ENCODE data around the gene HOXB9. TPM values are rescaled to one million over a fixed set of nuclear protein-coding genes. Genes with fewer than 3 reads are reported as not detected.

The HOXB9 gene
- total RNA-seq, 2 donors from 2014 or later, result not detected

GRCh38 chr17:48629411-48629759 lies 3.2 kb upstream of the HOXB9 start:
- Histone ChIP-seq H3K4me1 (ENCODE audit: control insufficient read depth, insufficient read depth, low read length) (no peaks in the 10 kb centered on the region), H3K27me3 (ENCODE audit: control insufficient read depth, insufficient read depth, low read length, poor library complexity, severe bottlenecking) (peaks cover 100% of the 10 kb centered on the region), H3K9ac (ENCODE audit: extremely low read depth, low read length, poor library complexity, severe bottlenecking) (no peak overlapping the region), H3K9me3 (ENCODE audit: control insufficient read depth, low read length) (peaks cover 2% of the 10 kb centered on the region), H3K36me3 (ENCODE audit: control insufficient read depth, insufficient read depth, low read length) (no peaks in the 10 kb centered on the region), H3K27ac (ENCODE audit: low read depth, low read length) (no peak overlapping the region), H3K4me3 (ENCODE audit: low read length) (no peak overlapping the region)
- Mint-ChIP-seq H3K9me3 (peaks cover under 1% of the 10 kb centered on the region), H3K27ac (no peak overlapping the region), H3K36me3 (ENCODE audit: low read depth) (no peaks in the 10 kb centered on the region), H3K27me3 (ENCODE audit: insufficient read depth) (peaks cover 99% of the 10 kb centered on the region), H3K4me1 (peaks cover 1% of the 10 kb centered on the region), H3K4me3 (no peak overlapping the region)
- peak; percentile 48 for DNase-seq
- WGBS, 2 experiments (ENCODE audit: insufficient coverage in 1 of 2, insufficient read length in 1 of 2), result 17 to 18% methylated on average over 1 to 5 of the region's 5 CpGs
- TF ChIP-seq CTCF (conservative IDR thresholded peaks at IDR 0.05), result no peak

- Mint-ChIP-seq H3K4me1 (peaks cover 1% of the 10 kb centered on the region), H3K4me3 (no peak overlapping the region), H3K27me3 (ENCODE audit: insufficient read depth) (peaks cover 99% of the 10 kb centered on the region), H3K9me3 (no peaks in the 10 kb centered on the region), H3K27ac (no peak overlapping the region), H3K36me3 (ENCODE audit: low read depth) (no peaks in the 10 kb centered on the region)
- H3K4me3 ChIP-seq (ENCODE audit: low read length), result no peak overlapping the region
- no peaks in the 10 kb centered on the region for H3K9me3 ChIP-seq (ENCODE audit: control insufficient read depth, low read length)
- no peak overlapping the region for H3K27ac ChIP-seq (ENCODE audit: low read depth, low read length)
- TF ChIP-seq CTCF (conservative IDR thresholded peaks at IDR 0.05), result no peak
- WGBS, 2 experiments (ENCODE audit: insufficient coverage in 1 of 2, insufficient read length in 1 of 2), result 21 to 33% methylated on average over 3 to 5 of the region's 5 CpGs
- peak; percentile 47 for DNase-seq
- H3K4me1 ChIP-seq (ENCODE audit: control insufficient read depth, insufficient read depth, low read length), result no peaks in the 10 kb centered on the region
- H3K27me3 ChIP-seq (ENCODE audit: control insufficient read depth, insufficient read depth, low read length, poor library complexity, severe bottlenecking), result peaks cover 100% of the 10 kb centered on the region
- H3K36me3 ChIP-seq (ENCODE audit: control insufficient read depth, insufficient read depth, low read length), result no peaks in the 10 kb centered on the region
- no peak overlapping the region for H3K9ac ChIP-seq (ENCODE audit: extremely low read depth, low read length, poor library complexity, severe bottlenecking)
Observed at GRCh38 chr17:48628649-48629410, 2.7 kb upstream of the HOXB9 start.

GRCh38 chr17:48627623-48628521 lies 1.7 kb upstream of the HOXB9 start:
- Mint-ChIP-seq H3K4me1 (peaks cover 1% of the 10 kb centered on the region), H3K27ac (no peak overlapping the region), H3K36me3 (ENCODE audit: low read depth) (no peaks in the 10 kb centered on the region), H3K27me3 (ENCODE audit: insufficient read depth) (peaks cover 99% of the 10 kb centered on the region), H3K4me3 (no peak overlapping the region), H3K9me3 (no peaks in the 10 kb centered on the region)
- Histone ChIP-seq H3K4me1 (ENCODE audit: control insufficient read depth, insufficient read depth, low read length) (no peaks in the 10 kb centered on the region), H3K36me3 (ENCODE audit: control insufficient read depth, insufficient read depth, low read length) (no peaks in the 10 kb centered on the region), H3K9me3 (ENCODE audit: control insufficient read depth, low read length) (no peaks in the 10 kb centered on the region), H3K9ac (ENCODE audit: extremely low read depth, low read length, poor library complexity, severe bottlenecking) (no peak overlapping the region), H3K4me3 (ENCODE audit: low read length) (no peak overlapping the region), H3K27ac (ENCODE audit: low read depth, low read length) (no peak overlapping the region), H3K27me3 (ENCODE audit: control insufficient read depth, insufficient read depth, low read length, poor library complexity, severe bottlenecking) (peaks cover 100% of the 10 kb centered on the region)
- 17 to 18% methylated on average over 19 to 27 of the region's 27 CpGs for WGBS, 2 experiments (ENCODE audit: insufficient coverage in 1 of 2, insufficient read length in 1 of 2)
- no peak for TF ChIP-seq CTCF (conservative IDR thresholded peaks at IDR 0.05)
- DNase-seq, result peak; percentile 34

Data from endodermal cell (in vitro differentiated cells).